Heart right ventricle (tissue), 16 donors: ENCODE measurements around the gene SUSD5. TPM values are rescaled to one million over a fixed set of nuclear protein-coding genes. Genes with fewer than 3 reads are reported as not detected.

Experiments
- ATAC-seq, 8 donors: fragments of 200-7000 bp; cut with Tn5 transposase; one replicate each; pipeline ENCODE4 v1.9.1; 2020; ENCODE audit warnings: mild to moderate bottlenecking in 8 of 8, moderate library complexity in 8 of 8, moderate number of reproducible peaks in 1 of 8
- DNase-seq, 2 donors: peaks; one replicate each; pipeline ENCODE4 v3.0.0-alpha.2; 2020
- H3K27ac ChIP-seq, 10 donors: fragments of 200-600 bp; sonication (generic) in 2 of 10; one replicate each; pipeline versions ENCODE4 v1.5.0 to v1.8.0; 2020 to 2022; ENCODE audit warnings: mild to moderate bottlenecking in 3 of 10
- H3K27me3 ChIP-seq, 7 donors: fragments of 200-600 bp; one replicate each; pipeline ENCODE4 v1.8.0; 2021 to 2022; ENCODE audit warnings: mild to moderate bottlenecking in 2 of 7
- H3K36me3 ChIP-seq, 9 donors: fragments of 200-600 bp; sonication (generic) in 1 of 9; one replicate each; pipeline versions ENCODE4 v1.5.0 to v1.8.0; 2020 to 2022; ENCODE audit warnings: mild to moderate bottlenecking in 2 of 9
- H3K4me1 ChIP-seq, 9 donors: fragments of 200-600 bp; sonication (generic) in 1 of 9; one replicate each; pipeline versions ENCODE4 v1.5.0 to v1.8.0; 2020 to 2022; ENCODE audit warnings: mild to moderate bottlenecking in 4 of 9
- H3K4me3 ChIP-seq, 10 donors: fragments of 200-600 bp; sonication (generic) in 2 of 10; one replicate each; pipeline versions ENCODE4 v1.5.0 to v1.8.0; 2020 to 2022; ENCODE audit warnings: mild to moderate bottlenecking in 7 of 10, moderate library complexity in 2 of 10
- H3K9me3 ChIP-seq, 11 donors: fragments of 200-600 bp in 10 of 11; sonication (generic) in 2 of 11; one replicate each; pipeline versions ENCODE4 v1.5.0 to v1.8.0; 2013 to 2022; ENCODE audit warnings: mild to moderate bottlenecking in 2 of 11, control low read depth in 1 of 11, moderate library complexity in 1 of 11
- WGBS, 2 donors: extraction: QIAGEN DNeasy Blood & Tissue Kit; methylation state at CpG; one replicate each; pipeline ENCODE4 v1.1.7; 2013; ENCODE audit warnings: inconsistent platforms in 1 of 2; 5-methylcytosine and 5-hydroxymethylcytosine counted together
- intact Hi-C, 10 donors: fragments of 100-400 bp; cut with DNase I; formaldehyde crosslinking; loops; one replicate each; pipeline versions ENCODE4 v1.11.1 to v1.14.2; 2022
- polyA plus RNA-seq, 2 donors: library from polyadenylated mRNA; stranded (reverse); fragments of 200-250 nt; gene quantifications; one replicate each; pipeline ENCODE4 v1.2.3, GENCODE V29; 2013
- total RNA-seq, 10 donors: library from RNA; stranded (reverse); fragmentation: NEBNext Ultra II Directional in 3 of 10; extraction: Animal tissue kit (Norgen Biotek cat#: 25700) in 3 of 10; gene quantifications; one replicate each; pipeline versions ENCODE4 v1.2.1 to v1.2.4, GENCODE V29; 2021 to 2023
- TF ChIP-seq, protein P1 (sequence below), 9 donors: fragments of 200-600 bp; sonication (generic) in 2 of 9; IDR thresholded peaks; one replicate each; pipeline versions ENCODE4 v1.5.0 to v1.8.0; 2021 to 2022; ENCODE audit warnings: antibody characterized with exemption in 9 of 9, mild to moderate bottlenecking in 5 of 9, moderate library complexity in 1 of 9
- donor health status: Arrhythmogenic right ventricular cardiomyopathy.
- donor health status: ischemic (EF 13 %, LVEDD 7.1; RV severe dilation, severe dysfunction).
- donor health status: healthy with polysubstance abuse.
- donor health status: DM: no; HTN: yes; CAD: no.
- donor health status: DM: no; HTN: no; CAD: no.
- donor health status: ischemic (EF 25% LVEDD 6.9; RV normal size, moderate dysfunction).
- donor health status: ischemic (EF 25% LVEDD 5.7; RV mildly dilated, moderate dysfunction).
- donor health status: healthy.
- donor health status: DM: yes; HTN: yes; CAD: no.
- donor health status: Ischemic cardiomyopathy.
- donor health status: ischemic (EF 35%, LVEDD 5.7; RV mildly dilated, moderate dysfunction).
- donor health status: nonischemic (EF 11% LVEDD 7.7; RV severe dilation, severe dysfunction).
- donor health status: DM: yes; HTN: yes; CAD: no.
- donor health status: PGD.
- donor health status: ischemic (EF 29% LVEDD 5.4; RV normal size, mild dysfunction).
- donor health status: nonischemic (EF 23%, LVEDD 6.1; RV moderate dilation, normal function).

SUSD5 gene
- total and polyA plus RNA-seq, 12 donors, result 0.28 to 12.9 (median 1.0) TPM

DNA sequence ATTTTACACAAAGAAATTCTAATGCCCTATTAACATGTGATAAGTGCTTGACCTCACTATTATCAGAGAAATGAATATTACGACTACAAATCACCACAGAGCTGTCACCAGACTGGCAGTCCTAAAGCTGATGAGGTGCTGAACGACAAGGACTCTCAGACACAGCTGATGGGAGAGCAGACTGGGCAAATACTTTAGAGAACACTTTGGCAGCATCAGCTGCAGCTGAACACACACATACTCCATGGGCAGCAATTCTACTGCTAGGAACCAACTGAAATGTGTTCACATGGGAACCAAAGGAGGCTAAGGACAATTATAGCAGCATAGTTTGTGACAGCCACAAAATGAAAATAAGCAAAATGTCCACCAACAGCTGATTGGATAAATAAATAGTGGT lies 45.5 kb downstream of the SUSD5 start:
- ATAC-seq (peak; percentile 55 to 99 (median 90)), DNase-seq (peak in 1 of 2 donors; percentile 36)
- Histone ChIP-seq H3K4me1 (peaks cover 0 to 17% (median 7%) of the 10 kb centered on the region in 9 donors), H3K27me3 (no peaks in the 10 kb centered on the region), H3K27ac (peak overlapping the region in 4 of 10 donors; percentile 37 to 69 (median 50)), H3K36me3 (no peaks in the 10 kb centered on the region), H3K4me3 (no peak overlapping the region), H3K9me3 (peaks cover 0 to 1% (median 0%) of the 10 kb centered on the region in 11 donors)
- intact Hi-C loops, result no loop called here
- TF ChIP-seq, protein P1, sequence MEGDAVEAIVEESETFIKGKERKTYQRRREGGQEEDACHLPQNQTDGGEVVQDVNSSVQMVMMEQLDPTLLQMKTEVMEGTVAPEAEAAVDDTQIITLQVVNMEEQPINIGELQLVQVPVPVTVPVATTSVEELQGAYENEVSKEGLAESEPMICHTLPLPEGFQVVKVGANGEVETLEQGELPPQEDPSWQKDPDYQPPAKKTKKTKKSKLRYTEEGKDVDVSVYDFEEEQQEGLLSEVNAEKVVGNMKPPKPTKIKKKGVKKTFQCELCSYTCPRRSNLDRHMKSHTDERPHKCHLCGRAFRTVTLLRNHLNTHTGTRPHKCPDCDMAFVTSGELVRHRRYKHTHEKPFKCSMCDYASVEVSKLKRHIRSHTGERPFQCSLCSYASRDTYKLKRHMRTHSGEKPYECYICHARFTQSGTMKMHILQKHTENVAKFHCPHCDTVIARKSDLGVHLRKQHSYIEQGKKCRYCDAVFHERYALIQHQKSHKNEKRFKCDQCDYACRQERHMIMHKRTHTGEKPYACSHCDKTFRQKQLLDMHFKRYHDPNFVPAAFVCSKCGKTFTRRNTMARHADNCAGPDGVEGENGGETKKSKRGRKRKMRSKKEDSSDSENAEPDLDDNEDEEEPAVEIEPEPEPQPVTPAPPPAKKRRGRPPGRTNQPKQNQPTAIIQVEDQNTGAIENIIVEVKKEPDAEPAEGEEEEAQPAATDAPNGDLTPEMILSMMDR (IDR thresholded peaks at IDR 0.05), result no peak
- WGBS, 2 donors, result 8 to 28% methylated on average over 2 of the region's 2 CpGs

DNA sequence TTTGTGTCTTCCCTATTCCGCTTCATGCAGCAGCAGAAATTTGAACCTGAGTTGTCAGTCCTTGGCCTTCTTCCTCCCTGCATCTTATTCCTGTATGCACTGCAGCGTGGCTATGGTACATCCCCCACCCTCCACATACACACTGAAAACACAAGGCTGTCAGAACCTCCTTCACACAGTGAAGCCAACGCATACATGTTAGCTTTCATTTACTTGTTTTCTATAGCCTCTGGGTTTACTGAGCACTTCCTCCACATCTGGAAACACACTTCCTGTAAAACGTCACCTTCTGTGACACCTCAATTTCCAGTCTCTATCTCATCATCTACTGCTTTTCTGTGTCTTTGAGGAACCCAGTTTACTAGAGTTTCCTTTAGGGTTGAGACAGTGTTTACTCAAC lies 47.0 kb downstream of the SUSD5 start:
- ATAC-seq (no peak), DNase-seq (no peak)
- Histone ChIP-seq H3K27me3 (no peaks in the 10 kb centered on the region), H3K4me3 (no peak overlapping the region), H3K4me1 (peaks cover 0 to 27% (median 7%) of the 10 kb centered on the region in 9 donors), H3K9me3 (no peaks in the 10 kb centered on the region), H3K27ac (no peak overlapping the region), H3K36me3 (no peaks in the 10 kb centered on the region)
- TF ChIP-seq, protein P1 (IDR thresholded peaks at IDR 0.05), result no peak
- WGBS, 2 donors, result 64 to 74% methylated on average over 4 of the region's 4 CpGs
- intact Hi-C loops, result no loop called here

DNA sequence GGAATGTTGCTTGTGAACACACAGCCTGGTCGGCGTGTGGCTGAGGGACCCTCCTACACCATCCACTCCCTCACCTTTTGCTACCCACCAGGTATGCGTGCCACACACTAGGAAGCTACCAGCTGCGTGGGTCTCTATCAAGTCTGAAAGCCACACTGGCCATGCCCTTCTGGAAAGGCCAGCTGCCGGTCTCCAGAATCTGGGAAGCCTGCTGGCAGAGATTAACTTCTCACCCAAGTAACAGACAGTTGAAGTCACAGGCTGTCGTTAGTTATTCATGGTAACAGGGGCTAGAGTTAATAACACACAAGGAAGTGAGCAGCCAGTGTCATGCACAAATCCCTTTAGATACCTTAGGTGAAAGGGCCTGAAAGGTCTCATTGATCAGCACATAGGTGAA lies 48.1 kb downstream of the SUSD5 start:
- ATAC-seq, result peak in 1 of 8 donors; percentile 8
- no peak for DNase-seq
- 80 to 82% methylated on average over 6 of the region's 6 CpGs for WGBS, 2 donors
- Histone ChIP-seq H3K36me3 (no peaks in the 10 kb centered on the region), H3K27ac (no peak overlapping the region), H3K9me3 (no peaks in the 10 kb centered on the region), H3K4me3 (no peak overlapping the region), H3K27me3 (no peaks in the 10 kb centered on the region), H3K4me1 (peaks cover 0 to 28% (median 7%) of the 10 kb centered on the region in 9 donors)
- intact Hi-C loops, result no loop called here
- TF ChIP-seq, protein P1 (IDR thresholded peaks at IDR 0.05), result no peak

DNA sequence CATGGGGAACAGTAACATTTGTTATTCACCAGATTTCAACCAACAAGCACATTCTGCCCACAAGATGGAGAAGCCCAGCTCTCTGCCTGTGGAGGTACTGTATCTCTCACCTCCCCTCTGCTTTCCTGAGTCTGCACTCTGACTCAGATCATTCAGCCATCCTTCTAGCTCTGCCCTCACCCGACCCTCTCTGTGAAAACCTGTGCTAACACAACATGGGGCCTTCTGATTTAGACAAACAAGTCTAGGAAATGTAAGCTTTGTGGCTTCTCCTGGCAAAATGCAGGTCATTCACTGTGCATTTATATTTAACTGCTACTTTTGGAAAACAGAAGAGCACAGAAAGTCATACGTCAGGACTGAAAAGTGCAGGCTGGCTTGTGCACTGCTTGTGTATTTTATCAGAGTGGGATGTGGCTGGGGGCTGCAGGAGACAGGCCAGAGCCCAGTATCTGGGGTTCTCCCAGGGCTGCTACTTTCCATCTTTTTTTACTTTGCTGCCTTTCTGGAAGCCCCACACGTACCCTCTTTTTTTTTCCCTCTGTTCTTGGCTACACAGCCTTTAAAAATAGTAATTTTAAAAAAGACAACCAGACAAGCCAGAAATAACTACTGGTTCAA lies 50.8 kb downstream of the SUSD5 start:
- no peak for DNase-seq
- H3K9me3 ChIP-seq, result no peaks in the 10 kb centered on the region
- H3K4me1 ChIP-seq, result peaks cover 0 to 18% (median 5%) of the 10 kb centered on the region in 9 donors
- H3K4me3 ChIP-seq, result no peak overlapping the region
- TF ChIP-seq, protein P1 (IDR thresholded peaks at IDR 0.05), result no peak
- 45 to 54% methylated on average over 3 of the region's 3 CpGs for WGBS, 2 donors
- intact Hi-C loops, result no loop called here
- no peak for ATAC-seq
- H3K36me3 ChIP-seq, result no peaks in the 10 kb centered on the region
- no peak overlapping the region for H3K27ac ChIP-seq
- no peaks in the 10 kb centered on the region for H3K27me3 ChIP-seq
